HG02981 (cell line): ENCODE data around the gene FAM163B.

Experiments
- ATAC-seq: cut with Tn5 transposase; IDR thresholded peaks from one replicate; pipeline ENCODE4 v1.9.1; 2021; ENCODE audit warnings: mild to moderate bottlenecking, moderate library complexity; ENCODE audit not compliant: unreplicated experiment

FAM163B gene

GRCh38 chr9:133583586-133583985, 25.6 kb downstream of the FAM163B start:
- no peak for ATAC-seq

GRCh38 chr9:133583111-133583510, 26.1 kb downstream of the FAM163B start:
- no peak for ATAC-seq

GRCh38 chr9:133582501-133583045, 26.6 kb downstream of the FAM163B start:
- no peak for ATAC-seq

GRCh38 chr9:133581513-133582343, 27.5 kb downstream of the FAM163B start:
- ATAC-seq = no peak

- ATAC-seq = no peak
Observed at GRCh38 chr9:133581011-133581410, 28.2 kb downstream of the FAM163B start.

- no peak for ATAC-seq
Observed at GRCh38 chr9:133580419-133580738, 28.8 kb downstream of the FAM163B start.

- no peak for ATAC-seq
Observed at GRCh38 chr9:133579601-133580418, 29.4 kb downstream of the FAM163B start.

- ATAC-seq = no peak
Observed at GRCh38 chr9:133578524-133579441, 30.4 kb downstream of the FAM163B start.

GRCh38 chr9:133577737-133578112, 31.5 kb downstream of the FAM163B start:
- ATAC-seq = no peak

- ATAC-seq = no peak
Observed at GRCh38 chr9:133576875-133577736, 32.1 kb downstream of the FAM163B start.

- no peak for ATAC-seq
Observed at GRCh38 chr9:133576031-133576874, 32.9 kb downstream of the FAM163B start.

GRCh38 chr9:133575186-133576030, 33.8 kb downstream of the FAM163B start:
- no peak for ATAC-seq

GRCh38 chr9:133574771-133575170, 34.4 kb downstream of the FAM163B start:
- ATAC-seq = no peak

GRCh38 chr9:133573791-133574515, 35.2 kb downstream of the FAM163B start:
- ATAC-seq = no peak

- no peak for ATAC-seq
Observed at GRCh38 chr9:133572821-133573361, 36.3 kb downstream of the FAM163B start.

- no peak for ATAC-seq
Observed at GRCh38 chr9:133571896-133572595, 37.1 kb downstream of the FAM163B start.
